ENCODE data around the gene TIGAR. TPM values are rescaled to one million over a fixed set of nuclear protein-coding genes. Genes with fewer than 3 reads are reported as not detected.

Gene TIGAR
- total RNA-seq, 2 donors from 2014 or later, result 1.9 to 6.6 TPM

DNA sequence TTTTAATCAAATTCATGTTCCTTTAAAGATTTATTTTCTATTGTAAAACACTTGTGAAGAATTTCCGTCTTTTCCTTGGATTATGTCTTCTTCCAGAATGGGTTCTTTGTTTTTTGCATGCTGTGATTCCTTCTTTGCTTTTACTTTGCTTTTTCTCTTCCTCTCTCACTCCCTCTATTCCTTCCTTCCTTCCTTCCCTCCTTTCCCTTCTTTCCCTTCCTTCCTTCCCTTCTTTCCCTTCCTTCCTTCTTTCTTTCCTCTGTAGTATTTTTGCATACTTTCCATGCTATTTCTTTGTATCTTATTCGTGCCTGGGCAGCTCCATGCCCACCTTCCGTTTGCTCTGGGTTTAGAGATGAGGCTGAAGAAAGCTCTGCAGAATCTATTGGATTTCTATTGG is 80.1 kb downstream of the TIGAR start:
- no peak for TF ChIP-seq POLR2AphosphoS5 (IDR thresholded peaks at IDR 0.05)
- TF ChIP-seq POLR2A (IDR thresholded peaks at IDR 0.05), result no peak
- TF ChIP-seq, protein P1, sequence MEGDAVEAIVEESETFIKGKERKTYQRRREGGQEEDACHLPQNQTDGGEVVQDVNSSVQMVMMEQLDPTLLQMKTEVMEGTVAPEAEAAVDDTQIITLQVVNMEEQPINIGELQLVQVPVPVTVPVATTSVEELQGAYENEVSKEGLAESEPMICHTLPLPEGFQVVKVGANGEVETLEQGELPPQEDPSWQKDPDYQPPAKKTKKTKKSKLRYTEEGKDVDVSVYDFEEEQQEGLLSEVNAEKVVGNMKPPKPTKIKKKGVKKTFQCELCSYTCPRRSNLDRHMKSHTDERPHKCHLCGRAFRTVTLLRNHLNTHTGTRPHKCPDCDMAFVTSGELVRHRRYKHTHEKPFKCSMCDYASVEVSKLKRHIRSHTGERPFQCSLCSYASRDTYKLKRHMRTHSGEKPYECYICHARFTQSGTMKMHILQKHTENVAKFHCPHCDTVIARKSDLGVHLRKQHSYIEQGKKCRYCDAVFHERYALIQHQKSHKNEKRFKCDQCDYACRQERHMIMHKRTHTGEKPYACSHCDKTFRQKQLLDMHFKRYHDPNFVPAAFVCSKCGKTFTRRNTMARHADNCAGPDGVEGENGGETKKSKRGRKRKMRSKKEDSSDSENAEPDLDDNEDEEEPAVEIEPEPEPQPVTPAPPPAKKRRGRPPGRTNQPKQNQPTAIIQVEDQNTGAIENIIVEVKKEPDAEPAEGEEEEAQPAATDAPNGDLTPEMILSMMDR (IDR thresholded peaks at IDR 0.05), result no peak
- H3K36me3 ChIP-seq, result no peaks in the 10 kb centered on the region
- WGBS, result 77% methylated on average over 3 of the region's 3 CpGs
- no peaks in the 10 kb centered on the region for H3K9me3 ChIP-seq
- no peak overlapping the region for H3K27ac ChIP-seq
- H3K4me1 ChIP-seq (replicated peaks), result no peaks in the 10 kb centered on the region
- intact Hi-C loops (cut with DNase I), result no loop called here
- H3K4me3 ChIP-seq, result no peak overlapping the region
- H3K27me3 ChIP-seq (replicated peaks; ENCODE audit: insufficient read depth), result no peaks in the 10 kb centered on the region
- DNase-seq (ENCODE audit: low spot score), result no peak

DNA sequence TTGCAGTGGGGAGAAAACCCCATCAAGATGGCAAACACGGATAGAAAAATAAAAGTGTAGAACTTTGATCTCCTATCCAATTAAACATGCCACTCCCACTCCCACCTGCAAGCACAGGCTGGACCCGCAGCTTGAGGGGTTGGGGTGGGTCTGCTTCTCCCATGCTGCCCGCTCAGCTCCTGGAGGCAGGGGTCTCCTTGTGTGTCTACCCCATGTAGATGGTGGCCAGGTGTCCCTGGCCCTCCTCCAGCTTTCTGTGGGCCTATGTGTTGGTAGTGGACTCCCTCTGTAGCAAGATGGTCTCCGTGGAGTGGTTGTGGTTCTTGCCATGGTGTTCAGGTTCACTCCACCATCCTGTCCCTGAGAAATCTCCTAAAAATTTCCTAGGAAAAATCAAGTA is 82.0 kb downstream of the TIGAR start:
- no peaks in the 10 kb centered on the region for H3K27me3 ChIP-seq (replicated peaks; ENCODE audit: insufficient read depth)
- intact Hi-C loops (cut with DNase I), result no loop called here
- no peak overlapping the region for H3K4me3 ChIP-seq
- TF ChIP-seq POLR2A (IDR thresholded peaks at IDR 0.05), result no peak
- no peak for TF ChIP-seq POLR2AphosphoS5 (IDR thresholded peaks at IDR 0.05)
- TF ChIP-seq, protein P1 (IDR thresholded peaks at IDR 0.05), result no peak
- no peak for DNase-seq (ENCODE audit: low spot score)
- no peak overlapping the region for H3K27ac ChIP-seq
- H3K4me1 ChIP-seq (replicated peaks), result no peaks in the 10 kb centered on the region
- H3K9me3 ChIP-seq, result no peaks in the 10 kb centered on the region
- no peaks in the 10 kb centered on the region for H3K36me3 ChIP-seq
- 61% methylated on average over 4 of the region's 4 CpGs for WGBS

Other genes with a start within 250 kb of the TIGAR start
- gene CCND2, start 47.5 kb upstream of the TIGAR start, total RNA-seq, result 10 to 100 TPM; 31.6 to 46.1 TPM
- gene FGF23, start 58.5 kb downstream of the TIGAR start, total RNA-seq, result not detected
- not detected for gene FGF6, start 124.6 kb downstream of the TIGAR start, total RNA-seq
- gene RAD51AP1, start 217.7 kb downstream of the TIGAR start, total RNA-seq, result 1 to 10 TPM; 5.5 to 7.6 TPM
- gene DYRK4, start 241.0 kb downstream of the TIGAR start, total RNA-seq, result 10 to 100 TPM; 42.2 to 61.2 TPM